Activated CD8-positive, alpha-beta memory T cell treated with anti-CD3 and anti-CD28 coated beads, Interleukin-2, amount 50 U/mL, for 4 hours (primary cell): ENCODE data around the gene FFAR1.

Experiments
- DNase-seq: peaks from one replicate; pipeline ENCODE4 v3.0.0-alpha.2; 2020

Gene FFAR1

GRCh38 chr19:35395382-35396199 lies 47.9 kb downstream of the FFAR1 start:
- no peak for DNase-seq

GRCh38 chr19:35396240-35396885 lies 48.7 kb downstream of the FFAR1 start:
- DNase-seq: no peak

DNA sequence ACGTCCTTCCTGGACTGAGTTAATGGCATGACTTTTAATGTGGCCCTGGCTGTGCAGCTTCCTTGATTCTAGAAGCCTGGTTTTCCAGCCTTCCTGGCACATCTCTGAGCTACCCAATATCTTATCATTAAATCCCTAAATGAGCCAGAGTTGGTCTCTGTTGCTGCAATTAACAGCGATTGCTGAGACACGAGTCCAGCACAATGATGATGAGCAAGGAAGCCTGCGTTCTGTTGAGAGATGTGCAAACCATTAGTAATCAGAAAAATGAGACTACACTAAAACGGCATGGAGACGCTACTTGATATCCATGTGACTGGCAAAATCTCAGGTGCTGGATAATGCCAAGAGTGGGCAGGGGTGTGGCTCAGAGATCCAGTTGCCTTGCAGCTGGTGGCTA lies 49.4 kb downstream of the FFAR1 start:
- no peak for DNase-seq
